ENCODE measurements around the gene ELMO3. TPM values are rescaled to one million over a fixed set of nuclear protein-coding genes. Genes with fewer than 3 reads are reported as not detected.
A peak's percentile ranks its signal among the peaks of the same experiment; 100 is the strongest.

The ELMO3 gene
- total and polyA plus RNA-seq, 4 donors, result 0.97 to 7.4 (median 4.6) TPM

- Histone ChIP-seq H3K27ac (ENCODE audit: low read depth in 1 of 2, low read length in 2 of 2) (peak overlapping the region in 1 of 2 donors; percentile 42), H3K27me3 (ENCODE audit: control insufficient read depth in 1 of 2, insufficient read depth in 2 of 2, low read length in 1 of 2) (no peaks in the 10 kb centered on the region), H3K9me3 (ENCODE audit: control insufficient read depth, low read length) (no peaks in the 10 kb centered on the region), H3K4me3 (ENCODE audit: low read length in 2 of 2) (peak overlapping the region; percentile 24 to 54), H3K4me1 (ENCODE audit: control insufficient read depth in 1 of 2, insufficient read depth in 2 of 2, low read length in 2 of 2) (no peaks in the 10 kb centered on the region), H3K36me3 (ENCODE audit: control insufficient read depth in 1 of 2, insufficient read depth in 2 of 2, low read length in 1 of 2) (no peaks in the 10 kb centered on the region)
- intact Hi-C loops (cut with DNase I), result loop anchor here (2.0 to 10.0 kb wide), 3 partner anchors 26 to 290 kb away; partner anchors contain the start of genes FBXL8 (in 1 of the 2) and TRADD (in 1 of the 2)
- 4 to 7% methylated on average over 42 to 59 of the region's 59 CpGs for WGBS, 2 donors
- ATAC-seq (ENCODE audit: low FRiP score), result no peak
- DNase-seq, result peak in 1 of 2 donors; percentile 79
Measured at GRCh38 chr16:67184453-67184994, 14.4 kb upstream of the ELMO3 start.

GRCh38 chr16:67184995-67185650, 13.8 kb upstream of the ELMO3 start:
- H3K9me3 ChIP-seq (ENCODE audit: control insufficient read depth, low read length), result no peaks in the 10 kb centered on the region
- no peaks in the 10 kb centered on the region for H3K36me3 ChIP-seq (ENCODE audit: control insufficient read depth in 1 of 2, insufficient read depth in 2 of 2, low read length in 1 of 2)
- H3K4me1 ChIP-seq (ENCODE audit: control insufficient read depth in 1 of 2, insufficient read depth in 2 of 2, low read length in 2 of 2), result no peaks in the 10 kb centered on the region
- peak; percentile 96 to 99 for DNase-seq
- intact Hi-C loops (cut with DNase I), result loop anchor here (1.0 to 10.0 kb wide), 4 partner anchors 26 to 290 kb away; partner anchors contain the start of genes FBXL8 (in 1 of the 2) and TRADD (in 1 of the 2)
- H3K4me3 ChIP-seq (ENCODE audit: low read length in 2 of 2), result no peak overlapping the region
- no peak overlapping the region for H3K27ac ChIP-seq (ENCODE audit: low read depth in 1 of 2, low read length in 2 of 2)
- 5 to 7% methylated on average over 41 to 43 of the region's 43 CpGs for WGBS, 2 donors
- no peaks in the 10 kb centered on the region for H3K27me3 ChIP-seq (ENCODE audit: control insufficient read depth in 1 of 2, insufficient read depth in 2 of 2, low read length in 1 of 2)
- ATAC-seq (ENCODE audit: low FRiP score), result peak; percentile 80

- no peak for ATAC-seq (ENCODE audit: low FRiP score)
- H3K27ac ChIP-seq (ENCODE audit: low read depth in 1 of 2, low read length in 2 of 2), result no peak overlapping the region
- no peaks in the 10 kb centered on the region for H3K36me3 ChIP-seq (ENCODE audit: control insufficient read depth in 1 of 2, insufficient read depth in 2 of 2, low read length in 1 of 2)
- intact Hi-C loops (cut with DNase I), result loop anchor here (1.0 to 10.0 kb wide), 4 partner anchors 27 to 291 kb away; partner anchors contain the start of genes FBXL8 (in 1 of the 2) and TRADD (in 1 of the 2)
- WGBS, 2 donors, result 8 to 11% methylated on average over 12 of the region's 12 CpGs
- H3K9me3 ChIP-seq (ENCODE audit: control insufficient read depth, low read length), result no peaks in the 10 kb centered on the region
- no peak overlapping the region for H3K4me3 ChIP-seq (ENCODE audit: low read length in 2 of 2)
- no peaks in the 10 kb centered on the region for H3K27me3 ChIP-seq (ENCODE audit: control insufficient read depth in 1 of 2, insufficient read depth in 2 of 2, low read length in 1 of 2)
- H3K4me1 ChIP-seq (ENCODE audit: control insufficient read depth in 1 of 2, insufficient read depth in 2 of 2, low read length in 2 of 2), result no peaks in the 10 kb centered on the region
- DNase-seq, result no peak
Measured at GRCh38 chr16:67185651-67186134, 13.2 kb upstream of the ELMO3 start.

GRCh38 chr16:67186550-67186950, 12.4 kb upstream of the ELMO3 start:
- no peaks in the 10 kb centered on the region for H3K36me3 ChIP-seq (ENCODE audit: control insufficient read depth in 1 of 2, insufficient read depth in 2 of 2, low read length in 1 of 2)
- WGBS, 2 donors, result 44 to 48% methylated on average over 5 of the region's 5 CpGs
- no peak overlapping the region for H3K4me3 ChIP-seq (ENCODE audit: low read length in 2 of 2)
- no peak overlapping the region for H3K27ac ChIP-seq (ENCODE audit: low read depth in 1 of 2, low read length in 2 of 2)
- H3K4me1 ChIP-seq (ENCODE audit: control insufficient read depth in 1 of 2, insufficient read depth in 2 of 2, low read length in 2 of 2), result no peaks in the 10 kb centered on the region
- no peaks in the 10 kb centered on the region for H3K9me3 ChIP-seq (ENCODE audit: control insufficient read depth, low read length)
- DNase-seq (no peak), ATAC-seq (ENCODE audit: low FRiP score) (no peak)
- H3K27me3 ChIP-seq (ENCODE audit: control insufficient read depth in 1 of 2, insufficient read depth in 2 of 2, low read length in 1 of 2), result no peaks in the 10 kb centered on the region
- intact Hi-C loops (cut with DNase I), result loop anchor here (10.0 kb wide), 2 partner anchors 212 to 292 kb away; no protein-coding TSS in a partner anchor

GRCh38 chr16:67187175-67187890, 11.6 kb upstream of the ELMO3 start:
- Histone ChIP-seq H3K27me3 (ENCODE audit: control insufficient read depth in 1 of 2, insufficient read depth in 2 of 2, low read length in 1 of 2) (no peaks in the 10 kb centered on the region), H3K4me3 (ENCODE audit: low read length in 2 of 2) (no peak overlapping the region), H3K27ac (ENCODE audit: low read depth in 1 of 2, low read length in 2 of 2) (no peak overlapping the region), H3K36me3 (ENCODE audit: control insufficient read depth in 1 of 2, insufficient read depth in 2 of 2, low read length in 1 of 2) (no peaks in the 10 kb centered on the region), H3K4me1 (ENCODE audit: control insufficient read depth in 1 of 2, insufficient read depth in 2 of 2, low read length in 2 of 2) (no peaks in the 10 kb centered on the region), H3K9me3 (ENCODE audit: control insufficient read depth, low read length) (no peaks in the 10 kb centered on the region)
- intact Hi-C loops (cut with DNase I), result loop anchor here (10.0 kb wide), 2 partner anchors 213 to 293 kb away; no protein-coding TSS in a partner anchor
- ATAC-seq (ENCODE audit: low FRiP score), result no peak
- DNase-seq, result no peak
- WGBS, 2 donors, result 84 to 86% methylated on average over 26 of the region's 26 CpGs

GRCh38 chr16:67188323-67188722, 10.6 kb upstream of the ELMO3 start:
- Histone ChIP-seq H3K9me3 (ENCODE audit: control insufficient read depth, low read length) (no peaks in the 10 kb centered on the region), H3K4me1 (ENCODE audit: control insufficient read depth in 1 of 2, insufficient read depth in 2 of 2, low read length in 2 of 2) (no peaks in the 10 kb centered on the region), H3K4me3 (ENCODE audit: low read length in 2 of 2) (no peak overlapping the region), H3K27me3 (ENCODE audit: control insufficient read depth in 1 of 2, insufficient read depth in 2 of 2, low read length in 1 of 2) (no peaks in the 10 kb centered on the region), H3K27ac (ENCODE audit: low read depth in 1 of 2, low read length in 2 of 2) (no peak overlapping the region), H3K36me3 (ENCODE audit: control insufficient read depth in 1 of 2, insufficient read depth in 2 of 2, low read length in 1 of 2) (no peaks in the 10 kb centered on the region)
- WGBS, 2 donors, result 89 to 91% methylated on average over 4 of the region's 4 CpGs
- ATAC-seq (ENCODE audit: low FRiP score) (no peak), DNase-seq (no peak)
- intact Hi-C loops (cut with DNase I), result loop anchor here (10.0 kb wide), 2 partner anchors 214 to 294 kb away; no protein-coding TSS in a partner anchor

GRCh38 chr16:67188798-67189197, 10.1 kb upstream of the ELMO3 start:
- WGBS, 2 donors, result 90% methylated on average over 15 of the region's 15 CpGs
- DNase-seq (no peak), ATAC-seq (ENCODE audit: low FRiP score) (no peak)
- Histone ChIP-seq H3K27ac (ENCODE audit: low read depth in 1 of 2, low read length in 2 of 2) (no peak overlapping the region), H3K4me3 (ENCODE audit: low read length in 2 of 2) (no peak overlapping the region), H3K4me1 (ENCODE audit: control insufficient read depth in 1 of 2, insufficient read depth in 2 of 2, low read length in 2 of 2) (no peaks in the 10 kb centered on the region), H3K36me3 (ENCODE audit: control insufficient read depth in 1 of 2, insufficient read depth in 2 of 2, low read length in 1 of 2) (no peaks in the 10 kb centered on the region), H3K27me3 (ENCODE audit: control insufficient read depth in 1 of 2, insufficient read depth in 2 of 2, low read length in 1 of 2) (no peaks in the 10 kb centered on the region), H3K9me3 (ENCODE audit: control insufficient read depth, low read length) (no peaks in the 10 kb centered on the region)
- intact Hi-C loops (cut with DNase I), result loop anchor here (10.0 kb wide), 2 partner anchors 214 to 294 kb away; no protein-coding TSS in a partner anchor

GRCh38 chr16:67190041-67190440, 8.9 kb upstream of the ELMO3 start, which contains the start of gene EXOC3L1:
Gene EXOC3L1 (minus strand): TSS chr16:67190136. CDS start chr16:67189676, 460 bp downstream.
- ATAC-seq (ENCODE audit: low FRiP score), result no peak
- intact Hi-C loops (cut with DNase I), result loop anchor here in 1 of 2 donors (5.0 kb wide), 1 partner anchor 37 kb away; the partner anchor contains the start of gene TMEM208
- no peak for DNase-seq
- H3K36me3 ChIP-seq (ENCODE audit: control insufficient read depth in 1 of 2, insufficient read depth in 2 of 2, low read length in 1 of 2), result peaks cover 0 to 3% of the 10 kb centered on the region in 2 donors
- no peaks in the 10 kb centered on the region for H3K9me3 ChIP-seq (ENCODE audit: control insufficient read depth, low read length)
- WGBS, 2 donors, result 44 to 45% methylated on average over 6 of the region's 6 CpGs
- H3K27ac ChIP-seq (ENCODE audit: low read depth in 1 of 2, low read length in 2 of 2), result no peak within 1 kb of the TSS
- no peaks in the 10 kb centered on the region for H3K27me3 ChIP-seq (ENCODE audit: control insufficient read depth in 1 of 2, insufficient read depth in 2 of 2, low read length in 1 of 2)
- no peak within 1 kb of the TSS for H3K4me3 ChIP-seq (ENCODE audit: low read length in 2 of 2)
- H3K4me1 ChIP-seq (ENCODE audit: control insufficient read depth in 1 of 2, insufficient read depth in 2 of 2, low read length in 2 of 2), result no peaks in the 10 kb centered on the region
